CMK (cell line): Measurements from ENCODE around the gene BRINP3.
"Not testable (repeated sequence)": the region's sequence is repeated elsewhere in the genome, so short reads cannot be mapped to it uniquely, and the experiment has no call there.

Source experiments
- DNase-seq: peaks from one replicate; pipeline ENCODE4 v3.0.0-alpha.2; 2010; ENCODE audit warnings: low read depth

The BRINP3 gene

GRCh38 chr1:190179817-190180216 lies 297.8 kb downstream of the BRINP3 start:
- DNase-seq = no peak

- DNase-seq = no peak
Observed at GRCh38 chr1:190178827-190179226, 298.8 kb downstream of the BRINP3 start.

- DNase-seq = no peak
Observed at GRCh38 chr1:190177555-190177954, 300.1 kb downstream of the BRINP3 start.

GRCh38 chr1:190176776-190177175 lies 300.9 kb downstream of the BRINP3 start:
- DNase-seq = no peak

GRCh38 chr1:190175320-190175719 lies 302.3 kb downstream of the BRINP3 start:
- no peak for DNase-seq

- DNase-seq = no peak
Observed at GRCh38 chr1:190172651-190173430, 304.8 kb downstream of the BRINP3 start.

GRCh38 chr1:190170321-190170720 lies 307.3 kb downstream of the BRINP3 start:
- DNase-seq = no peak

- DNase-seq = no peak
Observed at GRCh38 chr1:190169311-190170067, 308.2 kb downstream of the BRINP3 start.

- DNase-seq = no peak
Observed at GRCh38 chr1:190168893-190169280, 308.8 kb downstream of the BRINP3 start.

GRCh38 chr1:190168116-190168892 lies 309.4 kb downstream of the BRINP3 start:
- no peak for DNase-seq

GRCh38 chr1:190159146-190159545 lies 318.5 kb downstream of the BRINP3 start:
- DNase-seq = no peak

- DNase-seq = no peak
Observed at GRCh38 chr1:190154744-190155143, 322.9 kb downstream of the BRINP3 start.

GRCh38 chr1:190147616-190148015 lies 330.0 kb downstream of the BRINP3 start:
- DNase-seq = no peak

- DNase-seq = no peak
Observed at GRCh38 chr1:190144650-190145049, 333.0 kb downstream of the BRINP3 start.

GRCh38 chr1:190140644-190141043 lies 337.0 kb downstream of the BRINP3 start:
- DNase-seq = no peak

GRCh38 chr1:190138702-190139101 lies 339.0 kb downstream of the BRINP3 start:
- DNase-seq = no peak

GRCh38 chr1:190138266-190138665 lies 339.4 kb downstream of the BRINP3 start:
- DNase-seq = no peak

GRCh38 chr1:190129366-190129765 lies 348.3 kb downstream of the BRINP3 start:
- no peak for DNase-seq

GRCh38 chr1:190126728-190127127 lies 350.9 kb downstream of the BRINP3 start:
- no peak for DNase-seq

- DNase-seq = no peak
Observed at GRCh38 chr1:190124068-190124467, 353.6 kb downstream of the BRINP3 start.

- not testable (repeated sequence) for DNase-seq
Observed at GRCh38 chr1:190120564-190120963, 357.1 kb downstream of the BRINP3 start.

- no peak for DNase-seq
Observed at GRCh38 chr1:190119683-190120082, 358.0 kb downstream of the BRINP3 start.

GRCh38 chr1:190116921-190117320 lies 360.7 kb downstream of the BRINP3 start:
- no peak for DNase-seq
